ENCODE results near the gene IER5L.

IER5L gene

DNA sequence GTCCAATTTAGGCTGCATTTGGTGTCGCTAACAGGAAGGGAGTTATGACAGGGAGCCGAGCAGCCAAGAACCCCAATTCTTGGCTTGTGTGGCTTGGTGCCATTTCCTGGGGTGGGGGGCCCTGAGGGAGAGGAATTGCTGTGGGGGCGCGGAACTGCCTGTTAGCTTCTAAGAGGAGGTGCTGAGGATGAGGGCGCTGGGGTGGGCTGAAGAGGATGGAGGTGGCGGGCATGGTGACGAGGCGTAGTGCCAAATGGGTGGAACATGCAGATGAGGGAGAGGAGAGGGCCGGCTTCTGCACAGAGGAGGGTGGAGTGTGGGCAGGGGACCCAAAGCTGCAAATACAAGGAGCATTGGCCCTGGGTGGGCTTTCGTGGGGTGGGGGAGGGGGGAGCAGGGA lies 27.9 kb downstream of the IER5L start:
- TF ChIP-seq PATZ1 (CRISPR knock-in tag; IDR thresholded peaks at IDR 0.05; ENCODE audit: borderline replicate concordance) (no peak), CSDC2 (CRISPR knock-in tag; IDR thresholded peaks at IDR 0.05) (no peak), ZFP30 (CRISPR knock-in tag; IDR thresholded peaks at IDR 0.05) (no peak), OSR1 (CRISPR knock-in tag; IDR thresholded peaks at IDR 0.05) (no peak), ZC3H10 (CRISPR knock-in tag; IDR thresholded peaks at IDR 0.05) (no peak), TCF4 (CRISPR knock-in tag; IDR thresholded peaks at IDR 0.05; ENCODE audit: borderline replicate concordance) (no peak), GLIS3 (CRISPR knock-in tag; IDR thresholded peaks at IDR 0.05) (no peak), CSRNP3 (CRISPR knock-in tag; IDR thresholded peaks at IDR 0.05) (no peak), ARNTL (CRISPR knock-in tag; IDR thresholded peaks at IDR 0.05; ENCODE audit: borderline replicate concordance, low read depth) (no peak), SNAI2 (CRISPR knock-in tag; IDR thresholded peaks at IDR 0.05) (no peak), BACH2 (CRISPR knock-in tag; IDR thresholded peaks at IDR 0.05; ENCODE audit: borderline replicate concordance) (no peak)
- no peak for ATAC-seq

- no peak for TF ChIP-seq GLIS3 (CRISPR knock-in tag; IDR thresholded peaks at IDR 0.05)
- no peak for TF ChIP-seq ESRRG (CRISPR knock-in tag; IDR thresholded peaks at IDR 0.05)
- no peak for TF ChIP-seq ZNF70 (CRISPR knock-in tag; IDR thresholded peaks at IDR 0.05)
- TF ChIP-seq OSR1 (CRISPR knock-in tag; IDR thresholded peaks at IDR 0.05) = no peak
- TF ChIP-seq ZFP30 (CRISPR knock-in tag; IDR thresholded peaks at IDR 0.05) = no peak
- no peak for TF ChIP-seq ZFP3 (CRISPR knock-in tag; IDR thresholded peaks at IDR 0.05)
- TF ChIP-seq CSRNP3 (CRISPR knock-in tag; IDR thresholded peaks at IDR 0.05) = no peak
- TF ChIP-seq BACH2 (CRISPR knock-in tag; IDR thresholded peaks at IDR 0.05; ENCODE audit: borderline replicate concordance) = no peak
- no peak for ATAC-seq
Observed at GRCh38 chr9:129149442-129149841, 28.6 kb downstream of the IER5L start.

DNA sequence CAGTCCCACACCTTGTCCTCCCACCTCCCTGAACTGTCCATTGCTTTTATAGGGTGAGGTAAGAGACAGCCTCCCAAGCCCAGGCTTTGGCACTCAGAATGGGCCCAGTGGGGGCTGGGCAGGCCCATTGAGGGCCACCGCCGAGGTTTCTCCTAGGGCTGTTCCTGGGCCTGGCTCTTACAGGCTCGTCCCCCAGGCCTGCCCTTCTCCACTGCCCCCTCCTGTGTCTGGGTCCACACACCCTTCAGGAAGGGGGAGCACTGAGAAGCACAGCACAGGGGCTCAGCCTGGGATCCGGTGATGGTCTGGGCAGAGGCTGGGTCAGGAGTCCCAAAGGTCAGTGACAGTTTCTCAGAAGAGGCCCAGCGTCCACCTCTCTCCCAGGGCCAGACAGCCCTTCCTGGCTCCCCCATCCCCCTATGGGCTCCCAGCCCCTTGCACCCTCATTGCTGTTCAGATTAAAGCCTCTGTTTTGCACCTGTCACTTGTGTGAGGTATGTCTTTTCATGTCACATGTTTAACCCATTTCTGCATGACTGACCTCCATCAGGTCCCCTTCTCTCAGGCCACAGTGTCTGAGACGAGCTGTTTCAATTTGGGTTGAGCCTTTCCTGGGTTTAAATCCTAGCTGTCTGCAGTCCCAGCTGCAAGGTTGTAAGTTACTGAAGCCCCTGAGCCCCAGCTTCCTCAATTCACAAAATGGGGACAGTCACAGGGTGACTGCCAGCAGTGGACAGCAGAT lies 29.4 kb downstream of the IER5L start:
- no peak for ATAC-seq
- TF ChIP-seq ZFP3 (CRISPR knock-in tag; IDR thresholded peaks at IDR 0.05) = no peak
- no peak for TF ChIP-seq BACH2 (CRISPR knock-in tag; IDR thresholded peaks at IDR 0.05; ENCODE audit: borderline replicate concordance)
- TF ChIP-seq ESRRG (CRISPR knock-in tag; IDR thresholded peaks at IDR 0.05) = no peak
- no peak for TF ChIP-seq ZNF565 (CRISPR knock-in tag; conservative IDR thresholded peaks at IDR 0.05; ENCODE audit: low read depth)
- no peak for TF ChIP-seq ZNF8 (CRISPR knock-in tag; IDR thresholded peaks at IDR 0.05)
- no peak for TF ChIP-seq SNAI2 (CRISPR knock-in tag; IDR thresholded peaks at IDR 0.05)
- TF ChIP-seq, protein P1, sequence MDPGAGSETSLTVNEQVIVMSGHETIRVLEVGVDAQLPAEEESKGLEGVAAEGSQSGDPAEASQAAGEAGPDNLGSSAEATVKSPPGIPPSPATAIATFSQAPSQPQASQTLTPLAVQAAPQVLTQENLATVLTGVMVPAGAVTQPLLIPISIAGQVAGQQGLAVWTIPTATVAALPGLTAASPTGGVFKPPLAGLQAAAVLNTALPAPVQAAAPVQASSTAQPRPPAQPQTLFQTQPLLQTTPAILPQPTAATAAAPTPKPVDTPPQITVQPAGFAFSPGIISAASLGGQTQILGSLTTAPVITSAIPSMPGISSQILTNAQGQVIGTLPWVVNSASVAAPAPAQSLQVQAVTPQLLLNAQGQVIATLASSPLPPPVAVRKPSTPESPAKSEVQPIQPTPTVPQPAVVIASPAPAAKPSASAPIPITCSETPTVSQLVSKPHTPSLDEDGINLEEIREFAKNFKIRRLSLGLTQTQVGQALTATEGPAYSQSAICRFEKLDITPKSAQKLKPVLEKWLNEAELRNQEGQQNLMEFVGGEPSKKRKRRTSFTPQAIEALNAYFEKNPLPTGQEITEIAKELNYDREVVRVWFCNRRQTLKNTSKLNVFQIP (CRISPR knock-in tag; IDR thresholded peaks at IDR 0.05; ENCODE audit: borderline replicate concordance, low read depth) = no peak
- no peak for TF ChIP-seq TOX (CRISPR knock-in tag; IDR thresholded peaks at IDR 0.05; ENCODE audit: borderline replicate concordance)
- TF ChIP-seq ARNTL (CRISPR knock-in tag; IDR thresholded peaks at IDR 0.05; ENCODE audit: borderline replicate concordance, low read depth) = no peak
- no peak for TF ChIP-seq RARB (CRISPR knock-in tag; IDR thresholded peaks at IDR 0.05)
- TF ChIP-seq ISL1 (CRISPR knock-in tag; IDR thresholded peaks at IDR 0.05) = no peak
- no peak for TF ChIP-seq OSR1 (CRISPR knock-in tag; IDR thresholded peaks at IDR 0.05)
- TF ChIP-seq GLIS3 (CRISPR knock-in tag; IDR thresholded peaks at IDR 0.05) = no peak
- no peak for TF ChIP-seq CSRNP3 (CRISPR knock-in tag; IDR thresholded peaks at IDR 0.05)
- no peak for TF ChIP-seq CSDC2 (CRISPR knock-in tag; IDR thresholded peaks at IDR 0.05)
- TF ChIP-seq, protein P2, sequence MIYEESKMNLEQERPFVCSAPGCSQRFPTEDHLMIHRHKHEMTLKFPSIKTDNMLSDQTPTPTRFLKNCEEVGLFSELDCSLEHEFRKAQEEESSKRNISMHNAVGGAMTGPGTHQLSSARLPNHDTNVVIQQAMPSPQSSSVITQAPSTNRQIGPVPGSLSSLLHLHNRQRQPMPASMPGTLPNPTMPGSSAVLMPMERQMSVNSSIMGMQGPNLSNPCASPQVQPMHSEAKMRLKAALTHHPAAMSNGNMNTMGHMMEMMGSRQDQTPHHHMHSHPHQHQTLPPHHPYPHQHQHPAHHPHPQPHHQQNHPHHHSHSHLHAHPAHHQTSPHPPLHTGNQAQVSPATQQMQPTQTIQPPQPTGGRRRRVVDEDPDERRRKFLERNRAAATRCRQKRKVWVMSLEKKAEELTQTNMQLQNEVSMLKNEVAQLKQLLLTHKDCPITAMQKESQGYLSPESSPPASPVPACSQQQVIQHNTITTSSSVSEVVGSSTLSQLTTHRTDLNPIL (CRISPR knock-in tag; IDR thresholded peaks at IDR 0.05; ENCODE audit: low read depth) = no peak
